Measurements from ENCODE around the gene PRDM11. TPM values are rescaled to one million over a fixed set of nuclear protein-coding genes. Genes with fewer than 3 reads are reported as not detected.

Gene PRDM11
- total RNA-seq, 2 experiments from 2014 or later, result 4.5 to 8.4 TPM

GRCh38 chr11:45098929-45099328, 47.5 kb upstream of the PRDM11 start:
- Histone ChIP-seq H2AFZ (ENCODE audit: low read length) (no peak overlapping the region), H3K4me3 (ENCODE audit: low read depth, low read length, poor library complexity, severe bottlenecking) (no peak overlapping the region), H3K9me2 (ENCODE audit: insufficient read depth, low read length) (no peaks in the 10 kb centered on the region), H3K36me3 (ENCODE audit: insufficient read depth, low read length) (no peaks in the 10 kb centered on the region), H3K27ac (ENCODE audit: low read depth, low read length, poor library complexity, severe bottlenecking) (no peak overlapping the region), H4K20me1 (ENCODE audit: insufficient read depth, low read length) (no peaks in the 10 kb centered on the region; the same call in 1 of the 2 replicates), H3K79me2 (ENCODE audit: insufficient read depth, low read depth, low read length) (no peaks in the 10 kb centered on the region), H3K4me2 (ENCODE audit: low read length) (no peak overlapping the region), H3K4me1 (ENCODE audit: insufficient read depth, low read length, poor library complexity, severe bottlenecking) (peaks cover 3% of the 10 kb centered on the region), H3K9me3 (ENCODE audit: low read length) (no peaks in the 10 kb centered on the region)
- CTCF ChIA-PET (ENCODE audit: unreplicated experiment), result interaction anchor here (0.6 to 1.1 kb wide), 2 partner anchors 10 to 17 kb away, joined by 3 to 4 read pairs; no protein-coding TSS in a partner anchor
- intact Hi-C loops (cut with micrococcal nuclease; ENCODE audit: unreplicated experiment), result no loop called here
- BruUV-seq (replicated peaks), result no TSS peak
- no peak for DNase-seq (ENCODE audit: low spot score)
- POLR2A ChIA-PET, result no interaction called here
- no peak for TF ChIP-seq CTCF (conservative IDR thresholded peaks at IDR 0.05; ENCODE audit: low read length)
- TF ChIP-seq EZH2phosphoT487 (IDR thresholded peaks at IDR 0.05; ENCODE audit: borderline replicate concordance, low read depth, low read length), result no peak

- ChIA-PET POLR2A (interaction anchor here (1.1 to 1.7 kb wide), 2 partner anchors 19 to 163 kb away, joined by 3 to 7 read pairs; no protein-coding TSS in a partner anchor), CTCF (ENCODE audit: unreplicated experiment) (interaction anchor here (0.8 to 1.1 kb wide), 2 partner anchors 32 to 164 kb away, joined by 3 to 5 read pairs; no protein-coding TSS in a partner anchor)
- intact Hi-C loops (cut with micrococcal nuclease; ENCODE audit: unreplicated experiment), result no loop called here
- Histone ChIP-seq H3K9me3 (ENCODE audit: low read length) (no peaks in the 10 kb centered on the region), H2AFZ (ENCODE audit: low read length) (no peak overlapping the region), H3K4me1 (ENCODE audit: insufficient read depth, low read length, poor library complexity, severe bottlenecking) (peaks cover 3% of the 10 kb centered on the region), H3K4me2 (ENCODE audit: low read length) (no peak overlapping the region), H3K27ac (ENCODE audit: low read depth, low read length, poor library complexity, severe bottlenecking) (no peak overlapping the region), H3K4me3 (ENCODE audit: low read depth, low read length, poor library complexity, severe bottlenecking) (no peak overlapping the region), H3K36me3 (ENCODE audit: insufficient read depth, low read length) (no peaks in the 10 kb centered on the region), H3K9me2 (ENCODE audit: insufficient read depth, low read length) (no peaks in the 10 kb centered on the region), H3K79me2 (ENCODE audit: insufficient read depth, low read depth, low read length) (no peaks in the 10 kb centered on the region), H4K20me1 (ENCODE audit: insufficient read depth, low read length) (no peaks in the 10 kb centered on the region; the same call in 1 of the 2 replicates)
- BruUV-seq (replicated peaks), result no TSS peak
- no peak for DNase-seq (ENCODE audit: low spot score)
- no peak for TF ChIP-seq EZH2phosphoT487 (IDR thresholded peaks at IDR 0.05; ENCODE audit: borderline replicate concordance, low read depth, low read length)
- TF ChIP-seq CTCF (conservative IDR thresholded peaks at IDR 0.05; ENCODE audit: low read length), result no peak
Observed at GRCh38 chr11:45100339-45100738, 46.1 kb upstream of the PRDM11 start.

GRCh38 chr11:45102361-45102809, 44.1 kb upstream of the PRDM11 start:
- H4K20me1 ChIP-seq (ENCODE audit: insufficient read depth, low read length), result no peaks in the 10 kb centered on the region; the same call in 1 of the 2 replicates
- H3K4me3 ChIP-seq (ENCODE audit: low read depth, low read length, poor library complexity, severe bottlenecking), result no peak overlapping the region
- H3K9me3 ChIP-seq (ENCODE audit: low read length), result no peaks in the 10 kb centered on the region
- ChIA-PET CTCF (ENCODE audit: unreplicated experiment) (interaction anchor here (1.0 to 4.7 kb wide), 2 partner anchors 166 to 335 kb away, joined by 3 to 48 read pairs; no protein-coding TSS in a partner anchor), POLR2A (no interaction called here)
- no TSS peak for BruUV-seq (replicated peaks)
- no peaks in the 10 kb centered on the region for H3K36me3 ChIP-seq (ENCODE audit: insufficient read depth, low read length)
- no peak overlapping the region for H3K27ac ChIP-seq (ENCODE audit: low read depth, low read length, poor library complexity, severe bottlenecking)
- no peak for TF ChIP-seq CTCF (conservative IDR thresholded peaks at IDR 0.05; ENCODE audit: low read length)
- no peak for TF ChIP-seq EZH2phosphoT487 (IDR thresholded peaks at IDR 0.05; ENCODE audit: borderline replicate concordance, low read depth, low read length)
- no peaks in the 10 kb centered on the region for H3K9me2 ChIP-seq (ENCODE audit: insufficient read depth, low read length)
- H3K4me1 ChIP-seq (ENCODE audit: insufficient read depth, low read length, poor library complexity, severe bottlenecking), result peaks cover 3% of the 10 kb centered on the region
- no peak overlapping the region for H2AFZ ChIP-seq (ENCODE audit: low read length)
- intact Hi-C loops (cut with micrococcal nuclease; ENCODE audit: unreplicated experiment), result no loop called here
- no peak for DNase-seq (ENCODE audit: low spot score)
- no peak overlapping the region for H3K4me2 ChIP-seq (ENCODE audit: low read length)
- no peaks in the 10 kb centered on the region for H3K79me2 ChIP-seq (ENCODE audit: insufficient read depth, low read depth, low read length)

Measured in OCI-LY7 (cell line).